ENCODE results near the gene RMND1.

DNA sequence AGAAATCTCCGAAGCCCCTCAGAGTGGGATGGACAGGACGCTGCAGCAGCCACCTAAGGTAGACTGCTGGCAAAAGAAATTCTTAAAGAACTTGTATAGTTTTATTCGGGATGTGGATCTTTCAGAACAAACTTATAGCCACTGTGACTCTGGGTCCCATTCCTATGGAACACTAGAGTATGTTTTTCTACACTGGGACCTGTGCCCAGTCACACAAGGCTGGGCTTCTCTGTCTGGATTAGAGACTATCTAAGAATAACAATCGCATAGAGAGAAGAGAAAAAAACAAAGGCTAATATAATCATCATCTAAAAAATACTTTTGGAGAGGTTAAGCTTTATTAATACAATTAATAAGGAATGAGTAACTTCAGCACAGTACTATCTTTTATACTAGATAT is 28.9 kb downstream of the RMND1 start:
- TF ChIP-seq, protein P1, sequence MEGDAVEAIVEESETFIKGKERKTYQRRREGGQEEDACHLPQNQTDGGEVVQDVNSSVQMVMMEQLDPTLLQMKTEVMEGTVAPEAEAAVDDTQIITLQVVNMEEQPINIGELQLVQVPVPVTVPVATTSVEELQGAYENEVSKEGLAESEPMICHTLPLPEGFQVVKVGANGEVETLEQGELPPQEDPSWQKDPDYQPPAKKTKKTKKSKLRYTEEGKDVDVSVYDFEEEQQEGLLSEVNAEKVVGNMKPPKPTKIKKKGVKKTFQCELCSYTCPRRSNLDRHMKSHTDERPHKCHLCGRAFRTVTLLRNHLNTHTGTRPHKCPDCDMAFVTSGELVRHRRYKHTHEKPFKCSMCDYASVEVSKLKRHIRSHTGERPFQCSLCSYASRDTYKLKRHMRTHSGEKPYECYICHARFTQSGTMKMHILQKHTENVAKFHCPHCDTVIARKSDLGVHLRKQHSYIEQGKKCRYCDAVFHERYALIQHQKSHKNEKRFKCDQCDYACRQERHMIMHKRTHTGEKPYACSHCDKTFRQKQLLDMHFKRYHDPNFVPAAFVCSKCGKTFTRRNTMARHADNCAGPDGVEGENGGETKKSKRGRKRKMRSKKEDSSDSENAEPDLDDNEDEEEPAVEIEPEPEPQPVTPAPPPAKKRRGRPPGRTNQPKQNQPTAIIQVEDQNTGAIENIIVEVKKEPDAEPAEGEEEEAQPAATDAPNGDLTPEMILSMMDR (IDR thresholded peaks at IDR 0.05), result no peak
- TF ChIP-seq POLR2A (IDR thresholded peaks at IDR 0.05), result no peak

Measured in thyroid gland (tissue), 4 donors.